GM12872 (cell line): Measurements from ENCODE around the gene GSPT1.
"Not testable (repeated sequence)": the region's sequence is repeated elsewhere in the genome, so short reads cannot be mapped to it uniquely, and the experiment has no call there.

ENCODE experiments used
- CTCF ChIP-seq: IDR thresholded peaks from 3 replicates; pipeline ENCODE4 v1.5.1; 2011; ENCODE audit warnings: low read depth, mild to moderate bottlenecking, low read length, moderate library complexity; ENCODE audit not compliant: insufficient read depth

Gene GSPT1

GRCh38 chr16:11950388-11950787 is 34.6 kb upstream of the GSPT1 start:
- no peak for TF ChIP-seq CTCF

- TF ChIP-seq CTCF = peak; percentile 82
Observed at GRCh38 chr16:11949527-11949926, 33.8 kb upstream of the GSPT1 start.

- TF ChIP-seq CTCF = no peak
Observed at GRCh38 chr16:11948819-11949218, 33.1 kb upstream of the GSPT1 start.

- TF ChIP-seq CTCF = no peak
Observed at GRCh38 chr16:11946433-11946832, 30.7 kb upstream of the GSPT1 start.

- TF ChIP-seq CTCF = not testable (repeated sequence)
Observed at GRCh38 chr16:11941945-11942344, 26.2 kb upstream of the GSPT1 start, which contains the start of gene NPIPB2. Gene NPIPB2, minus strand, starts transcription at chr16:11942045. Its CDS starts 0 bp downstream, at chr16:11942045.

- TF ChIP-seq CTCF = no peak
Observed at GRCh38 chr16:11916524-11917285, 949 bp upstream of the GSPT1 start.

GRCh38 chr16:11915114-11915643 is 577 bp downstream of the GSPT1 start:
- TF ChIP-seq CTCF = no peak
